Trophoblast cell (in vitro differentiated cells and primary cell): ENCODE measurements around the gene NCS1.
A peak's percentile ranks its signal among the peaks of the same experiment; 100 is the strongest.

ENCODE experiments used
- DNase-seq, 2 donors: peaks; one replicate each; pipeline ENCODE4 v3.0.0-alpha.2; 2016
- H2AFZ ChIP-seq: 2 replicates; pipeline ENCODE4 v1.6.1; 2013; ENCODE audit warnings: low read length, moderate library complexity, mild to moderate bottlenecking; ENCODE audit not compliant: insufficient read depth, poor library complexity
- H2AK5ac ChIP-seq: 2 replicates; pipeline ENCODE4 v1.6.1; 2013; ENCODE audit warnings: mild to moderate bottlenecking, low read length
- H2BK120ac ChIP-seq: 2 replicates; pipeline ENCODE4 v1.6.1; 2013; ENCODE audit warnings: low read length, mild to moderate bottlenecking, moderate library complexity; ENCODE audit not compliant: insufficient read depth, poor library complexity
- H2BK12ac ChIP-seq: 2 replicates; pipeline ENCODE4 v1.6.1; 2013; ENCODE audit warnings: mild to moderate bottlenecking, low read length, moderate library complexity
- H2BK5ac ChIP-seq: 2 replicates; pipeline ENCODE4 v1.6.1; 2013; ENCODE audit warnings: low read length, low read depth, moderate library complexity, mild to moderate bottlenecking; ENCODE audit not compliant: poor library complexity
- H3K14ac ChIP-seq: 2 replicates; pipeline ENCODE4 v1.6.1; 2013; ENCODE audit warnings: mild to moderate bottlenecking, low read length
- H3K18ac ChIP-seq: 2 replicates; pipeline ENCODE4 v1.6.1; 2013; ENCODE audit warnings: mild to moderate bottlenecking, low read length
- H3K23ac ChIP-seq: 2 replicates; pipeline ENCODE4 v1.6.1; 2013; ENCODE audit warnings: low read length
- H3K27ac ChIP-seq: 2 replicates; pipeline ENCODE4 v1.5.1; 2013; ENCODE audit warnings: low read depth, mild to moderate bottlenecking, inconsistent platforms, low read length, moderate library complexity
- H3K27me3 ChIP-seq: 2 replicates; pipeline ENCODE4 v1.6.1; 2013; ENCODE audit warnings: inconsistent platforms, mild to moderate bottlenecking, low read length, moderate library complexity; ENCODE audit not compliant: insufficient read depth
- H3K36me3 ChIP-seq, 2 experiments: 1 replicate in 1 of 2; 2 replicates in 1 of 2; pipeline ENCODE4 v1.6.1; 2013; ENCODE audit warnings: low read length in 2 of 2, mild to moderate bottlenecking in 2 of 2, moderate library complexity in 1 of 2; ENCODE audit not compliant: insufficient read depth in 2 of 2, control insufficient read depth in 1 of 2
- H3K4ac ChIP-seq: 2 replicates; pipeline ENCODE4 v1.6.1; 2013; ENCODE audit warnings: low read depth, mild to moderate bottlenecking, low read length, moderate library complexity
- H3K4me1 ChIP-seq, 2 experiments: 1 replicate in 1 of 2; 2 replicates in 1 of 2; pipeline ENCODE4 v1.6.1; 2013; ENCODE audit warnings: low read length in 2 of 2, mild to moderate bottlenecking in 2 of 2, moderate library complexity in 1 of 2; ENCODE audit not compliant: insufficient read depth in 2 of 2, control insufficient read depth in 1 of 2
- H3K4me2 ChIP-seq: 2 replicates; pipeline ENCODE4 v1.6.1; 2013; ENCODE audit warnings: inconsistent platforms, mild to moderate bottlenecking, low read length, moderate library complexity
- H3K4me3 ChIP-seq: 2 replicates; pipeline ENCODE4 v1.5.1; 2013; ENCODE audit warnings: mild to moderate bottlenecking, low read depth, low read length, inconsistent platforms
- H3K79me1 ChIP-seq: one replicate; pipeline ENCODE4 v1.6.1; 2013; ENCODE audit warnings: low read length
- H3K79me2 ChIP-seq: 2 replicates; pipeline ENCODE4 v1.6.1; 2013; ENCODE audit warnings: low read length, mild to moderate bottlenecking; ENCODE audit not compliant: control insufficient read depth, insufficient read depth, poor library complexity
- H3K9ac ChIP-seq: 2 replicates; pipeline ENCODE4 v1.6.1; 2013; ENCODE audit warnings: mild to moderate bottlenecking, low read length
- H3K9me3 ChIP-seq: 2 replicates; pipeline ENCODE4 v1.6.1; 2013; ENCODE audit warnings: low read depth, mild to moderate bottlenecking, control low read depth, inconsistent platforms, low read length; ENCODE audit not compliant: insufficient read depth
- H4K12ac ChIP-seq: 2 replicates; pipeline ENCODE4 v1.6.1; 2013; ENCODE audit warnings: low read depth, mild to moderate bottlenecking, low read length, moderate library complexity
- H4K8ac ChIP-seq: 2 replicates; pipeline ENCODE4 v1.6.1; 2013; ENCODE audit warnings: low read depth, mild to moderate bottlenecking, low read length, moderate library complexity
- H4K91ac ChIP-seq: one replicate; pipeline ENCODE4 v1.6.1; 2013; ENCODE audit warnings: low read depth, mild to moderate bottlenecking, low read length, moderate library complexity
- WGBS: extraction: QIAGEN DNeasy Blood & Tissue Kit; methylation state at CpG from one replicate; pipeline ENCODE4 v1.1.7; 2013; ENCODE audit warnings: missing lambda C conversion rate; ENCODE audit not compliant: insufficient read length, insufficient coverage; ENCODE audit errors: extremely low coverage; 5-methylcytosine and 5-hydroxymethylcytosine counted together

Gene NCS1

GRCh38 chr9:130150779-130151382, 21.3 kb upstream of the NCS1 start:
- peak overlapping the region; percentile 84 for H2AK5ac ChIP-seq
- H2BK12ac ChIP-seq, result peak overlapping the region; percentile 100
- H2AFZ ChIP-seq, result peak overlapping the region; percentile 91
- H3K9ac ChIP-seq, result no peak overlapping the region
- peak overlapping the region; percentile 92 for H2BK5ac ChIP-seq
- WGBS, result no CpG with 5 or more reads among the region's 14 CpGs
- peaks cover 1% of the 10 kb centered on the region for H3K9me3 ChIP-seq
- H2BK120ac ChIP-seq, result peak overlapping the region; percentile 100
- H3K79me1 ChIP-seq, result peaks cover 17% of the 10 kb centered on the region
- DNase-seq, result peak; percentile 71 to 73
- H4K12ac ChIP-seq, result peak overlapping the region; percentile 82
- H3K4me1 ChIP-seq, result peaks cover 8 to 15% of the 10 kb centered on the region in 2 experiments
- H3K23ac ChIP-seq, result no peak overlapping the region
- H3K27ac ChIP-seq, result peak overlapping the region; percentile 55
- peak overlapping the region; percentile 94 for H3K18ac ChIP-seq
- no peaks in the 10 kb centered on the region for H3K27me3 ChIP-seq
- no peak overlapping the region for H3K4me3 ChIP-seq
- peak overlapping the region; percentile 75 for H4K8ac ChIP-seq
- H3K36me3 ChIP-seq, result no peaks in the 10 kb centered on the region
- H3K4me2 ChIP-seq, result no peak overlapping the region
- peak overlapping the region; percentile 100 for H4K91ac ChIP-seq
- H3K14ac ChIP-seq, result peak overlapping the region; percentile 98
- H3K4ac ChIP-seq, result peak overlapping the region; percentile 94
- peaks cover 2% of the 10 kb centered on the region for H3K79me2 ChIP-seq

- no peak overlapping the region for H2AK5ac ChIP-seq
- no peak overlapping the region for H3K27ac ChIP-seq
- no CpG with 5 or more reads among the region's 3 CpGs for WGBS
These were observed 17.4 kb upstream of the NCS1 start for GRCh38 chr9:130154816-130155215.

GRCh38 chr9:130155647-130156046, 16.6 kb upstream of the NCS1 start:
- Histone ChIP-seq H2BK5ac (no peak overlapping the region), H2AK5ac (no peak overlapping the region), H3K4ac (no peak overlapping the region), H3K4me1 (peaks cover 8% of the 10 kb centered on the region in 2 experiments), H3K27me3 (no peaks in the 10 kb centered on the region), H3K18ac (no peak overlapping the region), H3K4me3 (no peak overlapping the region), H4K8ac (no peak overlapping the region), H3K27ac (no peak overlapping the region), H2BK120ac (no peak overlapping the region), H3K9ac (no peak overlapping the region), H4K91ac (no peak overlapping the region), H3K9me3 (peaks cover 1% of the 10 kb centered on the region), H3K14ac (no peak overlapping the region), H3K79me2 (peaks cover 2% of the 10 kb centered on the region), H4K12ac (no peak overlapping the region), H3K23ac (no peak overlapping the region), H2AFZ (no peak overlapping the region), H3K4me2 (no peak overlapping the region), H3K79me1 (peaks cover 13% of the 10 kb centered on the region), H2BK12ac (no peak overlapping the region), H3K36me3 (no peaks in the 10 kb centered on the region)
- WGBS, result no CpG with 5 or more reads among the region's 12 CpGs
- no peak for DNase-seq

More at GRCh38 chr9:130154816-130155215, 17.4 kb upstream of the NCS1 start:
- Histone ChIP-seq H3K9ac (no peak overlapping the region), H3K36me3 (no peaks in the 10 kb centered on the region), H2BK120ac (no peak overlapping the region), H4K91ac (peak overlapping the region; percentile 13), H3K4me3 (no peak overlapping the region), H3K14ac (no peak overlapping the region), H2BK12ac (no peak overlapping the region), H3K79me2 (peaks cover 2% of the 10 kb centered on the region), H3K23ac (no peak overlapping the region), H3K4me2 (no peak overlapping the region), H3K27me3 (no peaks in the 10 kb centered on the region), H3K4ac (no peak overlapping the region), H2BK5ac (no peak overlapping the region), H3K9me3 (peaks cover 1% of the 10 kb centered on the region), H2AFZ (no peak overlapping the region), H4K12ac (no peak overlapping the region), H4K8ac (no peak overlapping the region), H3K18ac (no peak overlapping the region), H3K4me1 (peaks cover 8 to 14% of the 10 kb centered on the region in 2 experiments), H3K79me1 (peaks cover 13% of the 10 kb centered on the region)
- DNase-seq, result no peak

- H4K91ac ChIP-seq, result no peak overlapping the region
- no peaks in the 10 kb centered on the region for H3K36me3 ChIP-seq
- no peak overlapping the region for H2AFZ ChIP-seq
- H3K27ac ChIP-seq, result no peak overlapping the region
- no peaks in the 10 kb centered on the region for H3K27me3 ChIP-seq
- no peak overlapping the region for H4K8ac ChIP-seq
- H4K12ac ChIP-seq, result no peak overlapping the region
- peaks cover 1% of the 10 kb centered on the region for H3K9me3 ChIP-seq
- WGBS, result no CpG with 5 or more reads among the region's 6 CpGs
- H2BK12ac ChIP-seq, result no peak overlapping the region
- no peak overlapping the region for H3K4me3 ChIP-seq
- H3K4me2 ChIP-seq, result no peak overlapping the region
- H3K4ac ChIP-seq, result no peak overlapping the region
- no peak overlapping the region for H3K14ac ChIP-seq
- DNase-seq, result no peak
- peaks cover 3 to 4% of the 10 kb centered on the region in 2 experiments for H3K4me1 ChIP-seq
- peaks cover 6% of the 10 kb centered on the region for H3K79me1 ChIP-seq
- H2BK120ac ChIP-seq, result no peak overlapping the region
- H3K23ac ChIP-seq, result no peak overlapping the region
- H3K9ac ChIP-seq, result no peak overlapping the region
- H3K79me2 ChIP-seq, result no peaks in the 10 kb centered on the region
- H2AK5ac ChIP-seq, result no peak overlapping the region
- H2BK5ac ChIP-seq, result no peak overlapping the region
- H3K18ac ChIP-seq, result no peak overlapping the region
These were observed 15.5 kb upstream of the NCS1 start for GRCh38 chr9:130156672-130157071.
